ENCODE data around the gene NDUFAB1.
A peak's percentile ranks its signal among the peaks of the same experiment; 100 is the strongest.
"Not testable (repeated sequence)": the region's sequence is repeated elsewhere in the genome, so short reads cannot be mapped to it uniquely, and the experiment has no call there.

Gene NDUFAB1

DNA sequence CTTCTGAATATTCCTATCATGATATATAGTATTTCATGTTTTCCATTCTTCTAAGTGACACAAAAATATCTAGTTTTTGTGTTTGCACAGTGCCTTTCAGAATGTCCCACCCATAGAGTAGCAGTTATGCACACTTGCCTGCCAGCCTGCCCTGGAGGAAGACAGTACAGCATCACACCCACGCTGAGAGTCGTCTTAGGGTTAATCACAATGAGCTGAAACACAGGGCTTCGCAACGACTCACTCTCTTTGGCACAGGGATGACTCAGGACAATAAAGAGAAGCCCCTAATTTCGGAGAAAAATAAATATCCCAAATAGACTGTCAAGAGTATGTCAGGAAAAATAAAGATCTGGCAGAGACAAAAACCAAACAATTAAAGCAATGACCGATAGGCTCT, 11.6 kb upstream of the NDUFAB1 start:
- H3K4me3 Mint-ChIP-seq: no peak overlapping the region
- no peak for DNase-seq

GRCh38 chr16:23597003-23597756, 1.1 kb upstream of the NDUFAB1 start:
- Mint-ChIP-seq H3K27ac (peak overlapping the region; percentile 43), H3K9me3 (no peaks in the 10 kb centered on the region), H3K4me1 (peaks cover 26% of the 10 kb centered on the region), H3K36me3 (ENCODE audit: low read depth) (peaks cover 19% of the 10 kb centered on the region), H3K27me3 (no peaks in the 10 kb centered on the region), H3K4me3 (peak overlapping the region; percentile 3)
- ATAC-seq (peak; percentile 41), DNase-seq (peak; percentile 26)

More for the DNA sequence above, 11.6 kb upstream of the NDUFAB1 start:
- Mint-ChIP-seq H3K36me3 (ENCODE audit: low read depth) (peaks cover 14% of the 10 kb centered on the region), H3K27ac (no peak overlapping the region), H3K9me3 (no peaks in the 10 kb centered on the region), H3K4me1 (no peaks in the 10 kb centered on the region), H3K27me3 (no peaks in the 10 kb centered on the region)
- ATAC-seq: no peak

GRCh38 chr16:23595246-23595950, 718 bp downstream of the NDUFAB1 start:
- Mint-ChIP-seq H3K36me3 (ENCODE audit: low read depth) (peaks cover 21% of the 10 kb centered on the region), H3K27me3 (no peaks in the 10 kb centered on the region), H3K4me1 (peaks cover 30% of the 10 kb centered on the region), H3K9me3 (no peaks in the 10 kb centered on the region), H3K27ac (peak overlapping the region; percentile 64), H3K4me3 (peak overlapping the region; percentile 85)
- ATAC-seq: no peak
- DNase-seq: no peak

DNA sequence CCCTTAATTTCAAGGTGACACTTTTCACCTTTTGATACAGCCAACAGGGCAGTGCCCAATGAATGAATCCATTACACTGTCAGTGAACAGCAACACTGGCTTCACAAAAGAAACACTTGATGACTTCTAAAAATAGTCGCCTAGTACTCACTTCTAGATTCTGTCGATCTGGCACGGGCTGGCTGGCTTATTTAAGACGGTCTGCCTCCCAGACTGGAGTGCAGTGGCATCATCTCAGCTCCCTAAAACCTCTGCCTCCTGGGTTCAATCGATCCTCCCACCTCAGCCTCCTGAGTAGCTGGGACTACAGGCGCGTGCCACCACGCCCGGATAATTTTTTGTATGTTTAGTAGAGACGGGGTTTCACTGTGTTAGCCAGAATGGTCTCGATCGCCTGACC, 1.9 kb downstream of the NDUFAB1 start:
- DNase-seq (no peak), ATAC-seq (no peak)
- H3K27ac Mint-ChIP-seq: no peak overlapping the region
- no peak overlapping the region for H3K4me3 Mint-ChIP-seq
- H3K36me3 Mint-ChIP-seq (ENCODE audit: low read depth): peaks cover 29% of the 10 kb centered on the region
- no peaks in the 10 kb centered on the region for H3K27me3 Mint-ChIP-seq
- H3K9me3 Mint-ChIP-seq: no peaks in the 10 kb centered on the region
- H3K4me1 Mint-ChIP-seq: peaks cover 31% of the 10 kb centered on the region

DNA sequence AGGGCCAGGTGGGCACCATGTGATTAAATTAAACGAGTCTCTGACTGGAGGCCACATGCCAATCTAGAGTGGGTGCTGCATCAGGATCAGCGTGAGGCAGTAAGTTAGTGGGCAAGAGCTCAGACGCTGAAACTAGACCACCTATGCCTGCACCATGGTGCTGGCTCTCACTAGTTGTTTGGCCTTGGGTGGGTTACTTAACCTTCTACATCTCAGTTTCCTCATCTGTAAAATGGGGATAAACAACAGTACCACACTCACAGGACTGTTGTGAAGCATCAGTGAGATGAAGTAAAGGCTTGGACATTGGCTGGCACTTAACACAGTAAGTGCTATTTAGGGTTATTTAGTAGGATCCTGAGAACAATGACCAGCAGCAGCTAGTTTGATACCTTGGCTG, 5.9 kb downstream of the NDUFAB1 start:
- no peak overlapping the region for H3K27ac Mint-ChIP-seq

DNA sequence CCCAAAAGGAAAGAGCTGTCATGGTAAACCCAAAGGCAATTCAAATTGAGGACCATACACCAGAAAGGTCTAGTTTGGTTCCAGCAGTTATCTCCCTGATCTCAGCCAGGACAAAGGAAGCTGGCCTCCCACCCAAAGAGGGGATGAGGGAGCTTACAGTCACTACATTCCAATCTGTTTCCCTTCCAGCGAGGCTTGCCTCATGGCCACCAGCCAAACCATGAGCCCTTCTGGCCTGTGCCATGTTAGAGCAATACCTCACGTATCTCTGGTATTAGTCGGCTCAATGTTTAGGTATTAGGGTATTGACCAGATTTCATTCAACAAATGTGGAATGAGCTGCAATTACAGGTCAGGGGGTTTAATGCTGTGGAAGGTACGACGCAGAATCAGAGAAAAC, 8.4 kb downstream of the NDUFAB1 start:
- no peak for DNase-seq
- no peak for ATAC-seq
- H3K9me3 Mint-ChIP-seq: no peaks in the 10 kb centered on the region
- H3K36me3 Mint-ChIP-seq (ENCODE audit: low read depth): peaks cover 38% of the 10 kb centered on the region
- H3K27me3 Mint-ChIP-seq: no peaks in the 10 kb centered on the region
- H3K4me1 Mint-ChIP-seq: peaks cover 8% of the 10 kb centered on the region
- H3K27ac Mint-ChIP-seq: no peak overlapping the region
- H3K4me3 Mint-ChIP-seq: no peak overlapping the region

More for the DNA sequence above, 5.9 kb downstream of the NDUFAB1 start:
- H3K4me3 Mint-ChIP-seq: no peak overlapping the region
- DNase-seq (no peak), ATAC-seq (no peak)
- H3K4me1 Mint-ChIP-seq: peaks cover 18% of the 10 kb centered on the region
- peaks cover 38% of the 10 kb centered on the region for H3K36me3 Mint-ChIP-seq (ENCODE audit: low read depth)
- no peaks in the 10 kb centered on the region for H3K9me3 Mint-ChIP-seq
- no peaks in the 10 kb centered on the region for H3K27me3 Mint-ChIP-seq

GRCh38 chr16:23584186-23585076, 11.7 kb downstream of the NDUFAB1 start:
- peaks cover 2% of the 10 kb centered on the region for H3K4me1 Mint-ChIP-seq
- ATAC-seq: no peak
- DNase-seq: no peak
- H3K4me3 Mint-ChIP-seq: no peak overlapping the region
- H3K9me3 Mint-ChIP-seq: no peaks in the 10 kb centered on the region
- H3K36me3 Mint-ChIP-seq (ENCODE audit: low read depth): peaks cover 33% of the 10 kb centered on the region
- no peak overlapping the region for H3K27ac Mint-ChIP-seq
- H3K27me3 Mint-ChIP-seq: no peaks in the 10 kb centered on the region

DNA sequence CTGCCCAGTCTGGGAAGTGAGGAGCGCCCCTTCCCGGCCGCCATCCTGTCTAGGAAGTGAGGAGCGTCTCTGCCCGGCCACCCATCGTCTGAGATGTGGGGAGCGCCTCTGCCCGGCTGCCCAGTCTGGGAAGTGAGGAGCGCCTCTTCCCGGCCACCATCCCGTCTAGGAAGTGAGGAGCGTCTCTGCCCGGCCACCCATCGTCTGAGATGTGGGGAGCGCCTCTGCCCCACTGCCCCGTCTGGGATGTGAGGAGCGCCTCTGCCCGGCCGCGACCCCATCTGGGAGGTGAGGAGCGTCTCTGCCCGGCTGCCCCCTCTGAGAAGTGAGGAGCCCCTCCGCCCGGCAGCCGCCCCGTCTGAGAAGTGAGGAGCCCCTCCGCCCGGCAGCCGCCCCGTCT, 12.8 kb downstream of the NDUFAB1 start:
- not testable (repeated sequence) for DNase-seq, H3K27me3 Mint-ChIP-seq, H3K27ac Mint-ChIP-seq, H3K4me1 Mint-ChIP-seq, H3K9me3 Mint-ChIP-seq, ATAC-seq, H3K4me3 Mint-ChIP-seq
- H3K36me3 Mint-ChIP-seq (ENCODE audit: low read depth): peaks cover 36% of the 10 kb centered on the region

- no peak for DNase-seq
- H3K9me3 Mint-ChIP-seq: no peaks in the 10 kb centered on the region
- H3K27ac Mint-ChIP-seq: no peak overlapping the region
- no peak for ATAC-seq
- H3K27me3 Mint-ChIP-seq: no peaks in the 10 kb centered on the region
- peaks cover 35% of the 10 kb centered on the region for H3K36me3 Mint-ChIP-seq (ENCODE audit: low read depth)
- no peaks in the 10 kb centered on the region for H3K4me1 Mint-ChIP-seq
- H3K4me3 Mint-ChIP-seq: no peak overlapping the region
Observed at GRCh38 chr16:23581764-23582163, 14.4 kb downstream of the NDUFAB1 start.

DNA sequence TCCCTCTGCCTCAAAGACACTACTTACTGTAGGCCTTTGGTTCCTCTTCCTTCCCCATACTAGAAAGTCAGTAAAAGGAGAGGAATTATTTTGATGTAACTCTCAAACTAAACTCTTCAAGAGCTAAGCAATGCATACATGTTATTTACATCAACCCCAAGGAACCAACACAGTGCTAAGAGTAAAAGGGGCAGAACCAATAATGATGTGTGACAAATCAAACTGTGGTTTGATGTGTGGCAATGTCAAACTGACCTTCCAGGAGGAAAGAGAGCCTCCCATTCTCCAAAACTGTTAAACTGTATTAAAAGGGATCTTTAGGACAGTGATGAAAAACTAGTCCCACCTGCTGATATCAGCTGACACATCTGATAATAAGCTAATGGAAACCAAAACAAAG, 15.7 kb downstream of the NDUFAB1 start:
- Mint-ChIP-seq H3K9me3 (no peaks in the 10 kb centered on the region), H3K4me3 (no peak overlapping the region), H3K27me3 (no peaks in the 10 kb centered on the region), H3K36me3 (ENCODE audit: low read depth) (peaks cover 29% of the 10 kb centered on the region), H3K4me1 (no peaks in the 10 kb centered on the region), H3K27ac (no peak overlapping the region)
- no peak for ATAC-seq
- no peak for DNase-seq

DNA sequence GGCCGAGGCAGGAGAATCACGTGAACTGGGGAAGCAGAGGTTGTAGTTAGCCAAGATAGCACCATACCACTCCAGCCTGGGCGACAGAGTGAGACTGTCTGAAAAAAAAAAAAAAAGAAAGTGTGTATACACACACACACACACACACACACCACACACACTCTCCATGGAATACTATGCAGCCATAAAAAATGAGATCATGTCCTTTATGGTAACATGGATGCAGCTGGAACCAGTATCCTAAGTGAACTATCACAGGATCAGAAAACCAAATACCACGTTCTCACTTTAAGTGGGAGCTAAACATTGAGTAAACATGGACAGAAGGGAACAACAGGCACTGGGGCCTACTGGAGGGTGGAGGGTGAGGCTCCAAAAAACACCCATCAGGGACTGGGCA, 16.7 kb downstream of the NDUFAB1 start:
- H3K27ac Mint-ChIP-seq: no peak overlapping the region

GRCh38 chr16:23578101-23578830, 17.9 kb downstream of the NDUFAB1 start:
- no peaks in the 10 kb centered on the region for H3K27me3 Mint-ChIP-seq
- ATAC-seq: no peak
- no peaks in the 10 kb centered on the region for H3K9me3 Mint-ChIP-seq
- no peak overlapping the region for H3K27ac Mint-ChIP-seq
- H3K36me3 Mint-ChIP-seq (ENCODE audit: low read depth): peaks cover 21% of the 10 kb centered on the region
- H3K4me3 Mint-ChIP-seq: no peak overlapping the region
- no peak for DNase-seq
- no peaks in the 10 kb centered on the region for H3K4me1 Mint-ChIP-seq

More for the DNA sequence above, 16.7 kb downstream of the NDUFAB1 start:
- DNase-seq (no peak), ATAC-seq (no peak)
- H3K4me1 Mint-ChIP-seq: no peaks in the 10 kb centered on the region
- no peaks in the 10 kb centered on the region for H3K9me3 Mint-ChIP-seq
- H3K4me3 Mint-ChIP-seq: no peak overlapping the region
- H3K36me3 Mint-ChIP-seq (ENCODE audit: low read depth): peaks cover 24% of the 10 kb centered on the region
- H3K27me3 Mint-ChIP-seq: no peaks in the 10 kb centered on the region

- H3K4me1 Mint-ChIP-seq: no peaks in the 10 kb centered on the region
- H3K27me3 Mint-ChIP-seq: no peaks in the 10 kb centered on the region
- no peak overlapping the region for H3K27ac Mint-ChIP-seq
- H3K4me3 Mint-ChIP-seq: no peak overlapping the region
- no peaks in the 10 kb centered on the region for H3K9me3 Mint-ChIP-seq
- peaks cover 24% of the 10 kb centered on the region for H3K36me3 Mint-ChIP-seq (ENCODE audit: low read depth)
- DNase-seq: no peak
- no peak for ATAC-seq
Observed at GRCh38 chr16:23577493-23577892, 18.6 kb downstream of the NDUFAB1 start.

DNA sequence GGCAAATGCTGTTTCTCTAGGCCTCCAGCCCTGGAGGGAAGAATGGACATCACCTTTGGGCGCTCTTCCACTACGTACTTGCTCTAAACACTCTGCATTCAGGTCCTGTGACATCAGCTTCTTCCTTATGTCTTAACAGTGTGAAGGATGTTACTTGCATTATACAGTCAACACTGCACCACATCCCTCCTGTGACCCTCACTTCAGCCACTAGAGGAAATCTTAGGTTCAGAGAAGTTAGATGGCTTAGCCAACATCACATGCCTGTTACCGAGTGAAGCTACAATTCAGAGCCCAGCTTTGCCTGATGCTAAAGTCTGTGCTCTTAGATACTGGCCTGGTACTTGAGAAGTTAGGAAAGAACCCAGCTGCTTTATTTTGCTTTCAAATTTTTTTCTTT, 20.3 kb downstream of the NDUFAB1 start:
- Mint-ChIP-seq H3K9me3 (no peaks in the 10 kb centered on the region), H3K4me1 (peaks cover 4% of the 10 kb centered on the region), H3K4me3 (no peak overlapping the region), H3K27me3 (no peaks in the 10 kb centered on the region), H3K36me3 (ENCODE audit: low read depth) (peaks cover 25% of the 10 kb centered on the region), H3K27ac (no peak overlapping the region)
- DNase-seq (no peak), ATAC-seq (no peak)

Data from activated naive CD8-positive, alpha-beta T cell treated with anti-CD3 and anti-CD28 coated beads, Interleukin-2, amount 50 U/mL, for 24 hours (primary cell).